ENCODE data around the gene PPP1R14C.
"Not testable (repeated sequence)": the region's sequence is repeated elsewhere in the genome, so short reads cannot be mapped to it uniquely, and the experiment has no call there.

PPP1R14C gene

GRCh38 chr6:150157081-150157480, 14.2 kb downstream of the PPP1R14C start:
- DNase-seq: no peak
- in situ Hi-C loops (cut with MboI; ENCODE audit: low pct_unique_long_range_greater_than_20kb, low sequenced_read_pairs): no loop called here

- in situ Hi-C loops (cut with MboI; ENCODE audit: low pct_unique_long_range_greater_than_20kb, low sequenced_read_pairs): no loop called here
- no peak for DNase-seq
Observed at GRCh38 chr6:150159757-150160156, 16.9 kb downstream of the PPP1R14C start.

GRCh38 chr6:150163970-150164369, 21.1 kb downstream of the PPP1R14C start:
- in situ Hi-C loops (cut with MboI; ENCODE audit: low pct_unique_long_range_greater_than_20kb, low sequenced_read_pairs): no loop called here

GRCh38 chr6:150165020-150165702, 22.3 kb downstream of the PPP1R14C start:
- no peak for DNase-seq
- in situ Hi-C loops (cut with MboI; ENCODE audit: low pct_unique_long_range_greater_than_20kb, low sequenced_read_pairs): no loop called here

More at GRCh38 chr6:150163970-150164369, 21.1 kb downstream of the PPP1R14C start:
- DNase-seq: no peak

- no peak for DNase-seq
- in situ Hi-C loops (cut with MboI; ENCODE audit: low pct_unique_long_range_greater_than_20kb, low sequenced_read_pairs): no loop called here
Observed at GRCh38 chr6:150167479-150167873, 24.6 kb downstream of the PPP1R14C start.

GRCh38 chr6:150169181-150169580, 26.3 kb downstream of the PPP1R14C start:
- in situ Hi-C loops (cut with MboI; ENCODE audit: low pct_unique_long_range_greater_than_20kb, low sequenced_read_pairs): no loop called here
- DNase-seq: no peak

GRCh38 chr6:150169609-150170008, 26.8 kb downstream of the PPP1R14C start:
- in situ Hi-C loops (cut with MboI; ENCODE audit: low pct_unique_long_range_greater_than_20kb, low sequenced_read_pairs): no loop called here
- DNase-seq: no peak

GRCh38 chr6:150172929-150173328, 30.1 kb downstream of the PPP1R14C start:
- in situ Hi-C loops (cut with MboI; ENCODE audit: low pct_unique_long_range_greater_than_20kb, low sequenced_read_pairs): no loop called here
- DNase-seq: no peak

- in situ Hi-C loops (cut with MboI; ENCODE audit: low pct_unique_long_range_greater_than_20kb, low sequenced_read_pairs): no loop called here
- DNase-seq: no peak
Observed at GRCh38 chr6:150175586-150176151, 32.8 kb downstream of the PPP1R14C start.

GRCh38 chr6:150176152-150176551, 33.3 kb downstream of the PPP1R14C start:
- in situ Hi-C loops (cut with MboI; ENCODE audit: low pct_unique_long_range_greater_than_20kb, low sequenced_read_pairs): no loop called here
- no peak for DNase-seq

- in situ Hi-C loops (cut with MboI; ENCODE audit: low pct_unique_long_range_greater_than_20kb, low sequenced_read_pairs): no loop called here
- DNase-seq: no peak
Observed at GRCh38 chr6:150176659-150177058, 33.8 kb downstream of the PPP1R14C start.

GRCh38 chr6:150177259-150177951, 34.6 kb downstream of the PPP1R14C start:
- no peak for DNase-seq
- in situ Hi-C loops (cut with MboI; ENCODE audit: low pct_unique_long_range_greater_than_20kb, low sequenced_read_pairs): no loop called here

GRCh38 chr6:150177952-150178520, 35.2 kb downstream of the PPP1R14C start:
- in situ Hi-C loops (cut with MboI; ENCODE audit: low pct_unique_long_range_greater_than_20kb, low sequenced_read_pairs): no loop called here
- DNase-seq: no peak

- DNase-seq: no peak
- in situ Hi-C loops (cut with MboI; ENCODE audit: low pct_unique_long_range_greater_than_20kb, low sequenced_read_pairs): no loop called here
Observed at GRCh38 chr6:150179030-150179429, 36.2 kb downstream of the PPP1R14C start.

- DNase-seq; in situ Hi-C loops (cut with MboI; ENCODE audit: low pct_unique_long_range_greater_than_20kb, low sequenced_read_pairs): not testable (repeated sequence)
Observed at GRCh38 chr6:150179907-150180424, 37.1 kb downstream of the PPP1R14C start.

- in situ Hi-C loops (cut with MboI; ENCODE audit: low pct_unique_long_range_greater_than_20kb, low sequenced_read_pairs): no loop called here
- no peak for DNase-seq
Observed at GRCh38 chr6:150180517-150180916, 37.7 kb downstream of the PPP1R14C start.

GRCh38 chr6:150182460-150183078, 39.7 kb downstream of the PPP1R14C start:
- no peak for DNase-seq
- in situ Hi-C loops (cut with MboI; ENCODE audit: low pct_unique_long_range_greater_than_20kb, low sequenced_read_pairs): no loop called here

GRCh38 chr6:150183105-150183504, 40.3 kb downstream of the PPP1R14C start:
- no peak for DNase-seq
- in situ Hi-C loops (cut with MboI; ENCODE audit: low pct_unique_long_range_greater_than_20kb, low sequenced_read_pairs): no loop called here

GRCh38 chr6:150183966-150184365, 41.1 kb downstream of the PPP1R14C start:
- in situ Hi-C loops (cut with MboI; ENCODE audit: low pct_unique_long_range_greater_than_20kb, low sequenced_read_pairs): no loop called here
- DNase-seq: no peak

All from KBM-7 (cell line).